Liver (tissue), 9 donors: ENCODE data around the gene UCHL3. TPM values are rescaled to one million over a fixed set of nuclear protein-coding genes. Genes with fewer than 3 reads are reported as not detected.

Experiments used
- DNase-seq: peaks from one replicate; pipeline ENCODE4 v3.0.0-alpha.2; 2017; ENCODE audit warnings: low spot score
- H3K27ac ChIP-seq, 2 donors: one replicate each; pipeline ENCODE4 v1.7.0; 2013; ENCODE audit warnings: inconsistent platforms in 2 of 2, low read length in 2 of 2, control low read depth in 1 of 2, low read depth in 1 of 2, mild to moderate bottlenecking in 1 of 2
- H3K27me3 ChIP-seq, 4 donors: one replicate each; pipeline versions ENCODE4 v1.6.1 to v1.7.0; 2013; ENCODE audit warnings: low read length in 3 of 4, inconsistent platforms in 1 of 4, mild to moderate bottlenecking in 1 of 4, moderate library complexity in 1 of 4; ENCODE audit not compliant: control insufficient read depth in 4 of 4, insufficient read depth in 4 of 4
- H3K36me3 ChIP-seq, 4 donors: one replicate each; pipeline versions ENCODE4 v1.6.1 to v1.7.0; 2013; ENCODE audit warnings: low read length in 3 of 4, mild to moderate bottlenecking in 3 of 4, low read depth in 1 of 4, moderate library complexity in 1 of 4; ENCODE audit not compliant: control insufficient read depth in 4 of 4, insufficient read depth in 3 of 4
- H3K4me1 ChIP-seq, 4 donors: one replicate each; pipeline versions ENCODE4 v1.6.1 to v1.7.0; 2013; ENCODE audit warnings: low read length in 3 of 4, mild to moderate bottlenecking in 3 of 4, moderate library complexity in 1 of 4; ENCODE audit not compliant: control insufficient read depth in 4 of 4, insufficient read depth in 4 of 4
- H3K4me3 ChIP-seq, 3 donors: one replicate each; pipeline versions ENCODE4 v1.6.1 to v1.7.0; 2013; ENCODE audit warnings: low read length in 3 of 3, control low read depth in 1 of 3, low read depth in 1 of 3, mild to moderate bottlenecking in 1 of 3
- H3K9ac ChIP-seq, 2 donors: one replicate each; pipeline ENCODE4 v1.7.0; 2013; ENCODE audit warnings: low read length in 2 of 2, mild to moderate bottlenecking in 2 of 2, moderate library complexity in 2 of 2, control low read depth in 1 of 2, low read depth in 1 of 2
- H3K9me3 ChIP-seq, 4 donors: one replicate each; pipeline versions ENCODE4 v1.6.1 to v1.7.0; 2013; ENCODE audit warnings: low read length in 3 of 4; ENCODE audit not compliant: control insufficient read depth in 4 of 4
- EGR1 ChIP-seq, 2 donors: IDR thresholded peaks; 2 replicates each; pipeline ENCODE4 v1.6.1; 2016 to 2018; ENCODE audit warnings: antibody characterized with exemption in 2 of 2, low read depth in 2 of 2
- FOXA1 ChIP-seq: IDR thresholded peaks from 2 replicates; pipeline ENCODE4 v1.6.1; 2016; ENCODE audit warnings: antibody characterized with exemption
- FOXA2 ChIP-seq: IDR thresholded peaks from 2 replicates; pipeline ENCODE4 v1.6.1; 2016; ENCODE audit warnings: antibody characterized with exemption
- GABPA ChIP-seq, 2 donors: IDR thresholded peaks in 1 of 2; conservative IDR thresholded peaks in 1 of 2; 2 replicates each; pipeline ENCODE4 v1.6.1; 2016; ENCODE audit warnings: antibody characterized with exemption in 2 of 2, mild to moderate bottlenecking in 1 of 2, moderate library complexity in 1 of 2
- HNF4A ChIP-seq, 2 donors: conservative IDR thresholded peaks; 2 replicates each; pipeline ENCODE4 v1.6.1; 2016; ENCODE audit warnings: antibody characterized with exemption in 2 of 2, mild to moderate bottlenecking in 2 of 2
- HNF4G ChIP-seq: IDR thresholded peaks from 2 replicates; pipeline ENCODE4 v1.6.1; 2016; ENCODE audit warnings: antibody characterized with exemption
- JUND ChIP-seq, 2 donors: IDR thresholded peaks; 2 replicates each; pipeline ENCODE4 v1.6.1; 2016; ENCODE audit warnings: antibody characterized with exemption in 2 of 2
- NR2F2 ChIP-seq: IDR thresholded peaks from 2 replicates; pipeline ENCODE4 v1.6.1; 2016; ENCODE audit warnings: antibody characterized with exemption
- RAD21 ChIP-seq, 2 donors: IDR thresholded peaks; 2 replicates each; pipeline ENCODE4 v1.6.1; 2016; ENCODE audit warnings: antibody characterized with exemption in 2 of 2, mild to moderate bottlenecking in 2 of 2
- RXRA ChIP-seq, 2 donors: IDR thresholded peaks; 2 replicates each; pipeline ENCODE4 v1.6.1; 2017 to 2018; ENCODE audit warnings: antibody characterized with exemption in 2 of 2, mild to moderate bottlenecking in 1 of 2
- SP1 ChIP-seq: IDR thresholded peaks from 2 replicates; pipeline ENCODE4 v1.6.1; 2018; ENCODE audit warnings: antibody characterized with exemption, mild to moderate bottlenecking
- TAF1 ChIP-seq: conservative IDR thresholded peaks from 2 replicates; pipeline ENCODE4 v1.6.1; 2016; ENCODE audit warnings: antibody characterized with exemption, mild to moderate bottlenecking
- YY1 ChIP-seq: IDR thresholded peaks from 2 replicates; pipeline ENCODE4 v1.6.1; 2016; ENCODE audit warnings: antibody characterized with exemption, mild to moderate bottlenecking
- WGBS: extraction: QIAGEN DNeasy Blood & Tissue Kit; methylation state at CpG from one replicate; pipeline ENCODE4 v1.1.7; 2013; 5-methylcytosine and 5-hydroxymethylcytosine counted together
- polyA plus RNA-seq, 2 donors: library from polyadenylated mRNA; stranded (reverse) in 1 of 2; unstranded in 1 of 2; fragments of 200-250 nt in 1 of 2; fragments of >200 nt in 1 of 2; fragmentation: Nextera tagmentation in 1 of 2; extraction: Ambion mirVana in 1 of 2; gene quantifications; one replicate each; pipeline versions ENCODE4 v1.2.1 to v1.2.3, GENCODE V29; 2013 to 2015
- total RNA-seq, 2 donors: library from RNA; depleted of rRNA; stranded (reverse); fragments of >200 nt; gene quantifications; one replicate each; pipeline ENCODE4 v1.2.3, GENCODE V29; 2014
- TF ChIP-seq, protein P1 (sequence below): IDR thresholded peaks from 2 replicates; pipeline ENCODE4 v1.6.1; 2016; ENCODE audit warnings: antibody characterized with exemption, mild to moderate bottlenecking
- TF ChIP-seq, protein P2 (sequence below): IDR thresholded peaks from 2 replicates; pipeline ENCODE4 v1.6.1; 2016; ENCODE audit warnings: antibody characterized with exemption
- TF ChIP-seq, protein P3 (sequence below): fragments of 150-350 bp; IDR thresholded peaks from 2 replicates; pipeline ENCODE4 v1.5.1; 2017; ENCODE audit warnings: improper control_type of control experiment, low read depth, low read length; ENCODE audit not compliant: missing input control
- TF ChIP-seq, protein P4 (sequence below): IDR thresholded peaks from 2 replicates; pipeline ENCODE4 v1.6.1; 2016; ENCODE audit warnings: antibody characterized with exemption
- TF ChIP-seq, protein P5 (sequence below): IDR thresholded peaks from 2 replicates; pipeline ENCODE4 v1.6.1; 2016; ENCODE audit warnings: antibody characterized with exemption
- donor health status: healthy.
- donor health status: healthy.
- donor health status: healthy.
- donor health status: healthy.
- donor health status: healthy.

The UCHL3 gene
- total RNA-seq (10 to 100 TPM; 13.1 to 15.6 TPM), polyA plus RNA-seq (10 to 100 TPM; 23.7 to 55.8 TPM)

DNA sequence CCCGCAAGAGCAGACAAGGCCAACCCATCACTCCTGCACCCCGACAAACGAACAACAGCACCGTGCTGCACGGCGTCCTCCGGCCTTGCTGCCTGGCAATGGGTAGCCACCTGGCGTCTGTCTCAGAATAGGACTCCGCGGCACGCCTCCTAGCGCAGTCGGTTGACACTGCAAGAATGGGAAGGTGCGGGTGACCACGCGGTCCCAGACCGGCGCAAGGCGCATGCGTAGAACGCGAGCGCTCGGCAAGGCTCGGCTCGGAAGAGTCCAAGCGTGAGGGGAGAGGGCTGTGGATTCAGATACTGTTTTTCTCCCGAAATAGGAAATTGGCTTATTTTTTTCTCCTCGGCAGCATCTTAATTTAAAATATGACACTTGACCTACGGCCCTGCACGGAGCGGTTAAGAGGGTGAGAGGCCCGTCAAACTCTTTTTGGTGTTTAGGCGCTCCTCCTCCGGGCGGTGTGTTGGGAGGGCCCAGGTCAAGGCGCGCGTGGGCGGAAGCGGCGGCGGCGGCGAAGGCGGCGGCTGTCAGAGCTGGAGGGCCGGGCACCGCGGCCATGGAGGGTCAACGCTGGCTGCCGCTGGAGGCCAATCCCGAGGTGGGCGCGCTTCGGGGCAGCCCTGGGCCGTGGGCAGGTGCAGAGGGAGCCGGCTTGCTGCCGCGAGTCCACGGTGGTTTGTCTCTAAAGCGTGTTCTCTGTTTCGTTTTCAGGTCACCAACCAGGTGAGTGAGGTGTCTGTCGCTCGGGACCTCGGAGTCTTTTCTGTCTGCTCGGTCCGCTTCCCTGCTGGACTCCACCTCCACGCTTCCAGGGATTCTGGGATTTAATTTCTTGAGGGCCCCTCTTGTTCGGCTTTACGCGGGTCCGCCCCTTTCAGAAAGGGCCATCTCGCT is at the start of gene UCHL3:
UCHL3 (plus strand) TSS at position 530 of the 897 bp plus-strand sequence; CDS start at position 560, 30 bp downstream.
- H3K27me3 ChIP-seq, result no peaks in the 10 kb centered on the region
- peak; percentile 95 for DNase-seq
- H3K36me3 ChIP-seq, result peaks cover 0 to 4% (median 0%) of the 10 kb centered on the region in 4 donors
- WGBS, result under 1% methylated on average over 74 of the region's 74 CpGs
- H3K9ac ChIP-seq, result peak within 1 kb of the TSS; percentile 73 to 78
- H3K27ac ChIP-seq, result peak within 1 kb of the TSS; percentile 82
- no peak for TF ChIP-seq NR2F2
- TF ChIP-seq, protein P1, sequence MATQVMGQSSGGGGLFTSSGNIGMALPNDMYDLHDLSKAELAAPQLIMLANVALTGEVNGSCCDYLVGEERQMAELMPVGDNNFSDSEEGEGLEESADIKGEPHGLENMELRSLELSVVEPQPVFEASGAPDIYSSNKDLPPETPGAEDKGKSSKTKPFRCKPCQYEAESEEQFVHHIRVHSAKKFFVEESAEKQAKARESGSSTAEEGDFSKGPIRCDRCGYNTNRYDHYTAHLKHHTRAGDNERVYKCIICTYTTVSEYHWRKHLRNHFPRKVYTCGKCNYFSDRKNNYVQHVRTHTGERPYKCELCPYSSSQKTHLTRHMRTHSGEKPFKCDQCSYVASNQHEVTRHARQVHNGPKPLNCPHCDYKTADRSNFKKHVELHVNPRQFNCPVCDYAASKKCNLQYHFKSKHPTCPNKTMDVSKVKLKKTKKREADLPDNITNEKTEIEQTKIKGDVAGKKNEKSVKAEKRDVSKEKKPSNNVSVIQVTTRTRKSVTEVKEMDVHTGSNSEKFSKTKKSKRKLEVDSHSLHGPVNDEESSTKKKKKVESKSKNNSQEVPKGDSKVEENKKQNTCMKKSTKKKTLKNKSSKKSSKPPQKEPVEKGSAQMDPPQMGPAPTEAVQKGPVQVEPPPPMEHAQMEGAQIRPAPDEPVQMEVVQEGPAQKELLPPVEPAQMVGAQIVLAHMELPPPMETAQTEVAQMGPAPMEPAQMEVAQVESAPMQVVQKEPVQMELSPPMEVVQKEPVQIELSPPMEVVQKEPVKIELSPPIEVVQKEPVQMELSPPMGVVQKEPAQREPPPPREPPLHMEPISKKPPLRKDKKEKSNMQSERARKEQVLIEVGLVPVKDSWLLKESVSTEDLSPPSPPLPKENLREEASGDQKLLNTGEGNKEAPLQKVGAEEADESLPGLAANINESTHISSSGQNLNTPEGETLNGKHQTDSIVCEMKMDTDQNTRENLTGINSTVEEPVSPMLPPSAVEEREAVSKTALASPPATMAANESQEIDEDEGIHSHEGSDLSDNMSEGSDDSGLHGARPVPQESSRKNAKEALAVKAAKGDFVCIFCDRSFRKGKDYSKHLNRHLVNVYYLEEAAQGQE, result no peak
- TF ChIP-seq, protein P2, sequence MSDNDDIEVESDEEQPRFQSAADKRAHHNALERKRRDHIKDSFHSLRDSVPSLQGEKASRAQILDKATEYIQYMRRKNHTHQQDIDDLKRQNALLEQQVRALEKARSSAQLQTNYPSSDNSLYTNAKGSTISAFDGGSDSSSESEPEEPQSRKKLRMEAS, result peak; percentile 95
- TF ChIP-seq JUND (IDR thresholded peaks at IDR 0.05), result no peak
- no peak for TF ChIP-seq FOXA1
- TF ChIP-seq FOXA2, result peak; percentile 26
- peak in 1 of 2 donors; percentile 34 for TF ChIP-seq GABPA (IDR thresholded peaks at IDR 0.05 in 1 of 2, conservative IDR thresholded peaks at IDR 0.05 in 1 of 2)
- TF ChIP-seq HNF4G, result no peak
- TF ChIP-seq, protein P3, sequence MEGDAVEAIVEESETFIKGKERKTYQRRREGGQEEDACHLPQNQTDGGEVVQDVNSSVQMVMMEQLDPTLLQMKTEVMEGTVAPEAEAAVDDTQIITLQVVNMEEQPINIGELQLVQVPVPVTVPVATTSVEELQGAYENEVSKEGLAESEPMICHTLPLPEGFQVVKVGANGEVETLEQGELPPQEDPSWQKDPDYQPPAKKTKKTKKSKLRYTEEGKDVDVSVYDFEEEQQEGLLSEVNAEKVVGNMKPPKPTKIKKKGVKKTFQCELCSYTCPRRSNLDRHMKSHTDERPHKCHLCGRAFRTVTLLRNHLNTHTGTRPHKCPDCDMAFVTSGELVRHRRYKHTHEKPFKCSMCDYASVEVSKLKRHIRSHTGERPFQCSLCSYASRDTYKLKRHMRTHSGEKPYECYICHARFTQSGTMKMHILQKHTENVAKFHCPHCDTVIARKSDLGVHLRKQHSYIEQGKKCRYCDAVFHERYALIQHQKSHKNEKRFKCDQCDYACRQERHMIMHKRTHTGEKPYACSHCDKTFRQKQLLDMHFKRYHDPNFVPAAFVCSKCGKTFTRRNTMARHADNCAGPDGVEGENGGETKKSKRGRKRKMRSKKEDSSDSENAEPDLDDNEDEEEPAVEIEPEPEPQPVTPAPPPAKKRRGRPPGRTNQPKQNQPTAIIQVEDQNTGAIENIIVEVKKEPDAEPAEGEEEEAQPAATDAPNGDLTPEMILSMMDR, result peak; percentile 93
- TF ChIP-seq YY1, result peak; percentile 59
- TF ChIP-seq HNF4A (conservative IDR thresholded peaks at IDR 0.05), result peak; percentile 11 to 24
- no peak for TF ChIP-seq TAF1
- TF ChIP-seq RXRA (IDR thresholded peaks at IDR 0.05), result peak; percentile 2 to 27
- peak; percentile 99 for TF ChIP-seq EGR1 (IDR thresholded peaks at IDR 0.05; ENCODE audit: low read depth in 2 of 2)
- TF ChIP-seq, protein P4, sequence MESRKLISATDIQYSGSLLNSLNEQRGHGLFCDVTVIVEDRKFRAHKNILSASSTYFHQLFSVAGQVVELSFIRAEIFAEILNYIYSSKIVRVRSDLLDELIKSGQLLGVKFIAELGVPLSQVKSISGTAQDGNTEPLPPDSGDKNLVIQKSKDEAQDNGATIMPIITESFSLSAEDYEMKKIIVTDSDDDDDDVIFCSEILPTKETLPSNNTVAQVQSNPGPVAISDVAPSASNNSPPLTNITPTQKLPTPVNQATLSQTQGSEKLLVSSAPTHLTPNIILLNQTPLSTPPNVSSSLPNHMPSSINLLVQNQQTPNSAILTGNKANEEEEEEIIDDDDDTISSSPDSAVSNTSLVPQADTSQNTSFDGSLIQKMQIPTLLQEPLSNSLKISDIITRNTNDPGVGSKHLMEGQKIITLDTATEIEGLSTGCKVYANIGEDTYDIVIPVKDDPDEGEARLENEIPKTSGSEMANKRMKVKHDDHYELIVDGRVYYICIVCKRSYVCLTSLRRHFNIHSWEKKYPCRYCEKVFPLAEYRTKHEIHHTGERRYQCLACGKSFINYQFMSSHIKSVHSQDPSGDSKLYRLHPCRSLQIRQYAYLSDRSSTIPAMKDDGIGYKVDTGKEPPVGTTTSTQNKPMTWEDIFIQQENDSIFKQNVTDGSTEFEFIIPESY, result no peak
- TF ChIP-seq RAD21 (IDR thresholded peaks at IDR 0.05), result peak; percentile 81 to 86
- TF ChIP-seq, protein P5, sequence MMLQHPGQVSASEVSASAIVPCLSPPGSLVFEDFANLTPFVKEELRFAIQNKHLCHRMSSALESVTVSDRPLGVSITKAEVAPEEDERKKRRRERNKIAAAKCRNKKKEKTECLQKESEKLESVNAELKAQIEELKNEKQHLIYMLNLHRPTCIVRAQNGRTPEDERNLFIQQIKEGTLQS, result no peak
- peak; percentile 59 for TF ChIP-seq SP1
- H3K4me1 ChIP-seq, result peaks cover 0 to 16% (median 8%) of the 10 kb centered on the region in 4 donors
- peak within 1 kb of the TSS; percentile 77 to 97 (median 82) for H3K4me3 ChIP-seq
- no peaks in the 10 kb centered on the region for H3K9me3 ChIP-seq
